K562 (cell line): ENCODE measurements around the gene FRYL. TPM values are rescaled to one million over a fixed set of nuclear protein-coding genes. Genes with fewer than 3 reads are reported as not detected.

Experiments used
- ATAC-seq: fragments of 200-7000 bp; cut with Tn5 transposase; 3 replicates; pipeline ENCODE4 v1.9.1; 2020; ENCODE audit warnings: moderate library complexity
- BruUV-seq: library from RNA; stranded (reverse); fragments of 400-500 nt; replicated peaks from 2 replicates; lab custom pipeline; 2021; lab: Mats Ljungman, UMichigan
- CTCF ChIA-PET: fragments of 300-600 bp; formaldehyde crosslinking; extraction: SDS; loops from one replicate; lab custom pipeline; 2021; ENCODE audit warnings: low intra/inter-chr PET ratio; lab: Yijun Ruan, JAX
- POLR2A ChIA-PET: fragments of 300-600, 350-650 bp; sonication (Branson Sonifier 250); formaldehyde crosslinking; extraction: SDS; loops from one replicate; lab custom pipeline; 2021; ENCODE audit warnings: antibody characterized with exemption, inconsistent platforms; lab: Yijun Ruan, JAX
- DNase-seq, 4 experiments: peaks; one replicate each; pipeline versions ENCODE4 v3.0.0 to v3.0.0-alpha.2; 2011 to 2018; ENCODE audit warnings: low spot score in 3 of 4, mixed read lengths in 3 of 4; ENCODE audit errors: extremely low read depth in 1 of 4
- FAIRE-seq: peaks from 2 replicates; lab custom pipeline; 2011; peaks lifted over from hg19 to GRCh38; lab: Jason Lieb, UNC
- H2AFZ ChIP-seq: 2 replicates; pipeline ENCODE4 v1.6.0; 2011; ENCODE audit warnings: low read depth, low read length, control low read depth, inconsistent platforms
- H3K27ac ChIP-seq: fragments of 200-600 bp; 3 replicates; pipeline ENCODE4 v1.8.0; 2011; ENCODE audit warnings: low read depth, mild to moderate bottlenecking, control low read depth, inconsistent platforms, low read length, moderate library complexity, mixed read lengths; ENCODE audit errors: extremely low read depth
- H3K27me3 ChIP-seq, 2 experiments: fragments of 300-600 bp in 1 of 2; 2 replicates in 1 of 2; 3 replicates in 1 of 2; pipeline versions ENCODE4 v1.6.0 to v1.8.0; 2011; ENCODE audit warnings: inconsistent platforms in 2 of 2, low read length in 2 of 2, mild to moderate bottlenecking in 1 of 2, mixed read lengths in 1 of 2, moderate library complexity in 1 of 2; ENCODE audit not compliant: control insufficient read depth in 2 of 2, insufficient read depth in 2 of 2
- H3K36me3 ChIP-seq: fragments of 300-600 bp; 3 replicates; pipeline ENCODE4 v1.8.0; 2011; ENCODE audit warnings: mild to moderate bottlenecking, low read length, inconsistent platforms; ENCODE audit not compliant: control insufficient read depth, insufficient read depth
- H3K4me1 ChIP-seq, 2 experiments: fragments of 200-600 bp in 1 of 2; replicated peaks in 1 of 2; 2 replicates in 1 of 2; 3 replicates in 1 of 2; pipeline versions ENCODE4 v1.5.1 to v1.8.0; 2011; ENCODE audit warnings: inconsistent platforms in 2 of 2, low read length in 2 of 2, mild to moderate bottlenecking in 1 of 2, mixed read lengths in 1 of 2, moderate library complexity in 1 of 2; ENCODE audit not compliant: control insufficient read depth in 2 of 2, insufficient read depth in 2 of 2
- H3K4me2 ChIP-seq: 2 replicates; pipeline ENCODE4 v1.6.1; 2011; ENCODE audit warnings: low read length, control low read depth, inconsistent platforms, mixed read lengths; ENCODE audit not compliant: insufficient read depth
- H3K4me3 ChIP-seq: fragments of 200-600 bp; sonication (generic), shearing (Covaris generic); 2 replicates; pipeline ENCODE4 v1.5.1; 2016; ENCODE audit warnings: control low read depth, inconsistent platforms
- H3K79me2 ChIP-seq: fragments of 200-600 bp; 3 replicates; pipeline ENCODE4 v1.8.0; 2011; ENCODE audit warnings: low read length, inconsistent platforms; ENCODE audit not compliant: control insufficient read depth, insufficient read depth
- H3K9ac ChIP-seq, 2 experiments: 2 replicates each; pipeline versions ENCODE4 v1.6.0 to v1.6.1; 2011; ENCODE audit warnings: low read depth in 2 of 2, low read length in 2 of 2, control low read depth in 1 of 2, inconsistent platforms in 1 of 2, mild to moderate bottlenecking in 1 of 2, mixed read lengths in 1 of 2; ENCODE audit not compliant: insufficient read depth in 1 of 2
- H3K9me1 ChIP-seq: one replicate; pipeline ENCODE4 v1.6.0; 2011; ENCODE audit warnings: inconsistent platforms, mild to moderate bottlenecking, low read length, moderate library complexity; ENCODE audit not compliant: control insufficient read depth, insufficient read depth
- H3K9me3 ChIP-seq: replicated peaks from 2 replicates; pipeline ENCODE4 v1.5.1; 2011; ENCODE audit warnings: low read depth, low read length, inconsistent platforms; ENCODE audit not compliant: control insufficient read depth, insufficient read depth
- H4K20me1 ChIP-seq: replicated peaks from 2 replicates; pipeline ENCODE4 v1.6.1; 2011; ENCODE audit warnings: low read length, inconsistent platforms, mixed read lengths; ENCODE audit not compliant: control insufficient read depth, insufficient read depth
- ATF3 ChIP-seq, 2 experiments: fragments of 450-650 bp in 1 of 2; sonication (generic) in 1 of 2; formaldehyde crosslinking in 1 of 2; IDR thresholded peaks in 1 of 2; conservative IDR thresholded peaks in 1 of 2; 2 replicates each; pipeline versions ENCODE4 v1.6.1 to v1.8.1; 2016 to 2023; ENCODE audit warnings: mild to moderate bottlenecking in 2 of 2, moderate library complexity in 2 of 2, inconsistent platforms in 1 of 2, missing genetic modification reagents in 1 of 2
- ESRRB ChIP-seq: fragments of 250-450 bp; sonication (Bioruptor Pico); IDR thresholded peaks from 2 replicates; pipeline ENCODE4 v1.5.0; 2020; ENCODE audit warnings: mild to moderate bottlenecking, moderate library complexity, borderline replicate concordance
- HCFC1 ChIP-seq: IDR thresholded peaks from 2 replicates; pipeline ENCODE4 v1.6.1; 2012; ENCODE audit warnings: low read depth, low read length, improper control_type of control experiment
- MCM7 ChIP-seq, 2 experiments: fragments of 450-650 bp; IDR thresholded peaks; 2 replicates each; pipeline ENCODE4 v1.6.1; 2016 to 2018
- MECOM ChIP-seq: fragments of 250-450 bp; sonication (Bioruptor Pico); IDR thresholded peaks from 2 replicates; pipeline ENCODE4 v1.8.0; 2022; ENCODE audit warnings: inconsistent platforms
- MTA1 ChIP-seq: fragments of 450-650 bp; IDR thresholded peaks from 2 replicates; pipeline ENCODE4 v1.6.1; 2017; ENCODE audit warnings: borderline replicate concordance
- NR2F6 ChIP-seq: fragments of 450-650 bp; formaldehyde crosslinking; IDR thresholded peaks from 2 replicates; pipeline ENCODE4 v1.4.0; 2020; ENCODE audit warnings: mild to moderate bottlenecking
- PATZ1 ChIP-seq: fragments of 250-450 bp; sonication (Bioruptor Pico); IDR thresholded peaks from 2 replicates; pipeline ENCODE4 v1.5.0; 2020; ENCODE audit warnings: mild to moderate bottlenecking, borderline replicate concordance
- POLR2B ChIP-seq: fragments of 450-650 bp; IDR thresholded peaks from 2 replicates; pipeline ENCODE4 v1.6.1; 2018; ENCODE audit warnings: low read depth; ENCODE audit not compliant: partially characterized antibody
- RBM25 ChIP-seq: fragments of 200-400 bp; formaldehyde crosslinking; IDR thresholded peaks from 2 replicates; pipeline ENCODE4 v1.6.1; 2018; ENCODE audit warnings: low read length, low read depth, moderate library complexity; ENCODE audit not compliant: severe bottlenecking
- SMARCB1 ChIP-seq: IDR thresholded peaks from 2 replicates; pipeline ENCODE4 v1.6.1; 2011; ENCODE audit warnings: improper control_type of control experiment, low read depth; ENCODE audit not compliant: insufficient read length
- SMARCE1 ChIP-seq: fragments of 450-650 bp; IDR thresholded peaks from 2 replicates; pipeline ENCODE4 v1.7.1; 2016; ENCODE audit warnings: mild to moderate bottlenecking
- SP1 ChIP-seq: sonication (generic); formaldehyde crosslinking; IDR thresholded peaks from 2 replicates; pipeline ENCODE4 v1.8.1; 2022; ENCODE audit warnings: mild to moderate bottlenecking, missing genetic modification reagents
- ZNF274 ChIP-seq: IDR thresholded peaks from 2 replicates; pipeline ENCODE4 v1.6.1; 2011; ENCODE audit warnings: low read depth, mild to moderate bottlenecking, low read length, moderate library complexity, borderline replicate concordance
- ZNF639 ChIP-seq, 2 experiments: fragments of 200-800 bp in 1 of 2; sonication (Bioruptor generic) in 1 of 2; sonication (generic) in 1 of 2; formaldehyde crosslinking in 1 of 2; IDR thresholded peaks in 1 of 2; conservative IDR thresholded peaks in 1 of 2; 2 replicates each; pipeline versions ENCODE4 v1.5.0 to v1.6.1; 2016 to 2020; ENCODE audit warnings: missing compliant biosample characterization in 1 of 2, missing genetic modification characterization in 1 of 2, missing genetic modification reagents in 1 of 2
- WGBS: fragments of 100-300 bp; shearing (Covaris generic); methylation state at CpG from one replicate; pipeline ENCODE4 v1.1.6; 2016; ENCODE audit warnings: low coverage, mixed read lengths; ENCODE audit not compliant: insufficient coverage; ENCODE audit errors: missing lambda C conversion rate; 5-methylcytosine and 5-hydroxymethylcytosine counted together
- in situ Hi-C: fragments of 300-500 bp; cut with MboI; formaldehyde crosslinking; loops from 4 replicates; pipeline ENCODE4 v1.15.0; 2018; ENCODE audit warnings: inconsistent platforms, mixed read lengths
- intact Hi-C: fragments of 100-400 bp; cut with micrococcal nuclease; formaldehyde crosslinking; loops from 2 replicates; pipeline ENCODE4 v1.14.2; 2022
- polyA plus RNA-seq, 8 experiments: library from polyadenylated mRNA; depleted of rRNA in 4 of 8; stranded (reverse) in 5 of 8; unstranded in 3 of 8; fragments of >200 nt; fragmentation: Nextera tagmentation in 2 of 8; fragmentation: Illumina TruSeq in 1 of 8; extraction: Ambion mirVana in 2 of 8; extraction: Trizol in 1 of 8; gene quantifications; 2 replicates each; pipeline versions ENCODE4 v1.2.1 to v1.2.3, GENCODE V29; 2011 to 2014; ENCODE audit warnings: inconsistent platforms in 1 of 8, missing spikeins in 1 of 8
- total RNA-seq, 7 experiments: library from RNA; depleted of rRNA in 6 of 7; stranded (reverse); fragments of >200 nt in 6 of 7; fragmentation: Illumina TruSeq in 2 of 7; extraction: Trizol in 2 of 7; gene quantifications; 2 replicates each; pipeline versions ENCODE4 v1.2.1 to v1.2.3, GENCODE V29; 2011 to 2021; ENCODE audit warnings: low replicate concordance in 1 of 7

The FRYL gene
- total and polyA plus RNA-seq, 9 of the 15 experiments (the other 6 are each of a cell fraction or from before 2014, with no cell fraction given): 7.2 to 34.9 (median 15.9) TPM

- H4K20me1 ChIP-seq: no peaks in the 10 kb centered on the region
- intact Hi-C loops (loop anchor here (2.0 to 10.0 kb wide), 4 partner anchors 51 to 279 kb away; partner anchors contain the start of gene OCIAD1), in situ Hi-C loops (loop anchor here (5.0 kb wide), 1 partner anchor 97 kb away; no protein-coding TSS in a partner anchor)
- ChIA-PET CTCF (no interaction called here), POLR2A (interaction anchor here (0.7 to 1.1 kb wide), 3 partner anchors 11 to 89 kb away, joined by 3 to 7 read pairs (median 3); no protein-coding TSS in a partner anchor)
- H3K9ac ChIP-seq: peak overlapping the region in 1 of 2 experiments; percentile 41; a peak in 2 of 4 replicates
- H3K4me2 ChIP-seq: peak overlapping the region; percentile 34
- no TSS peak for BruUV-seq
- no peaks in the 10 kb centered on the region; the same call in 2 of the 3 replicates for H3K36me3 ChIP-seq
- DNase-seq (peak; percentile 68 to 87 (median 80)), ATAC-seq (peak; percentile 86), FAIRE-seq (peak; percentile 92)
- no peaks in the 10 kb centered on the region for H3K9me1 ChIP-seq
- H3K4me1 ChIP-seq: peaks cover 6 to 34% of the 10 kb centered on the region in 2 experiments; a peak in 4 of 5 replicates
- peak overlapping the region; percentile 86 for H3K27ac ChIP-seq
- H3K27me3 ChIP-seq: no peaks in the 10 kb centered on the region
- H2AFZ ChIP-seq: no peak overlapping the region
- whole genome bisulfite sequencing: 0% methylated on average over 1 of the region's 1 CpG
- no peak overlapping the region for H3K4me3 ChIP-seq
- no peaks in the 10 kb centered on the region for H3K9me3 ChIP-seq
- peaks cover 57% of the 10 kb centered on the region for H3K79me2 ChIP-seq
- TF ChIP-seq PATZ1 (CRISPR knock-in tag): no peak
- TF ChIP-seq RBM25: no peak
- TF ChIP-seq MECOM (CRISPR knock-in tag): no peak
- TF ChIP-seq ATF3 (IDR thresholded peaks at IDR 0.05): peak; percentile 50; the same call in 1 of the 2 replicates
- no peak for TF ChIP-seq ATF3 (CRISPR knock-in tag; conservative IDR thresholded peaks at IDR 0.05)
- TF ChIP-seq ESRRB: no peak
- TF ChIP-seq MTA1: peak; percentile 91
- TF ChIP-seq ZNF639 (CRISPR knock-in tag; conservative IDR thresholded peaks at IDR 0.05 in 1 of 2, IDR thresholded peaks at IDR 0.05 in 1 of 2): 0 out of 4 replicates have a peak, but pooled peaks of 1 of the 2 experiments have one; percentile 12
- peak; percentile 86 for TF ChIP-seq SMARCB1
- no peak for TF ChIP-seq HCFC1
- TF ChIP-seq POLR2B: no peak
- no peak for TF ChIP-seq ZNF274
- TF ChIP-seq MCM7 (IDR thresholded peaks at IDR 0.05): no peak
- no peak for TF ChIP-seq SP1 (CRISPR knock-in tag)
- peak; percentile 98 for TF ChIP-seq SMARCE1
- no peak for TF ChIP-seq NR2F6 (CRISPR knock-in tag)
Measured at GRCh38 chr4:48683784-48684666, 96.1 kb downstream of the FRYL start.
